SK-N-SH (cell line): ENCODE results near the gene CDKL2. TPM values are rescaled to one million over a fixed set of nuclear protein-coding genes. Genes with fewer than 3 reads are reported as not detected.

Source experiments
- CTCF ChIA-PET: fragments of 300-600, 350-600 bp; formaldehyde crosslinking; extraction: SDS; loops from one replicate; lab custom pipeline; 2021; lab: Yijun Ruan, JAX
- POLR2A ChIA-PET: fragments of 350-600 bp; sonication (Branson Sonifier 250); formaldehyde crosslinking; extraction: SDS; loops from one replicate; lab custom pipeline; 2020; ENCODE audit warnings: antibody characterized with exemption, inconsistent platforms; lab: Yijun Ruan, JAX
- DNase-seq: peaks from one replicate; pipeline ENCODE4 v3.0.0; 2012
- H2AFZ ChIP-seq: fragments of 200-600 bp; sonication (generic); 2 replicates; pipeline ENCODE4 v1.8.1; 2016; ENCODE audit warnings: antibody characterized with exemption, mild to moderate bottlenecking, low read depth
- H3F3A ChIP-seq: fragments of 200-600 bp; sonication (generic); replicated peaks from 2 replicates; pipeline ENCODE3; 2016; ENCODE audit warnings: antibody characterized with exemption, mild to moderate bottlenecking; ENCODE audit not compliant: insufficient read depth
- H3K27ac ChIP-seq, 2 experiments: fragments of 200-500 bp in 1 of 2; fragments of 200-600 bp in 1 of 2; sonication (Bioruptor generic) in 1 of 2; sonication (generic), shearing (Covaris generic) in 1 of 2; 2 replicates each; pipeline versions ENCODE4 v1.5.1 to v1.6.1; 2014 to 2016; ENCODE audit warnings: low read depth in 2 of 2, inconsistent platforms in 1 of 2, low read length in 1 of 2, mild to moderate bottlenecking in 1 of 2, mixed read lengths in 1 of 2
- H3K27me3 ChIP-seq: fragments of 200-600 bp; sonication (generic), shearing (Covaris generic); 2 replicates; pipeline ENCODE4 v1.6.1; 2016; ENCODE audit warnings: mixed run types; ENCODE audit not compliant: insufficient read depth
- H3K36me3 ChIP-seq, 2 experiments: fragments of 200-500 bp in 1 of 2; fragments of 200-600 bp in 1 of 2; sonication (Bioruptor generic) in 1 of 2; sonication (generic) in 1 of 2; replicated peaks in 1 of 2; 2 replicates each; pipeline versions ENCODE3 to v1.5.1; 2014 to 2016; ENCODE audit warnings: low read length in 1 of 2, mild to moderate bottlenecking in 1 of 2; ENCODE audit not compliant: insufficient read depth in 2 of 2, control insufficient read depth in 1 of 2
- H3K4me1 ChIP-seq, 2 experiments: fragments of 200-500 bp in 1 of 2; fragments of 200-600 bp in 1 of 2; sonication (Bioruptor generic) in 1 of 2; sonication (generic), shearing (Covaris generic) in 1 of 2; 2 replicates each; pipeline versions ENCODE4 v1.5.1 to v1.6.1; 2014 to 2016; ENCODE audit warnings: low read depth in 1 of 2, low read length in 1 of 2, mixed run types in 1 of 2; ENCODE audit not compliant: insufficient read depth in 2 of 2, control insufficient read depth in 1 of 2
- H3K4me2 ChIP-seq: fragments of 200-600 bp; sonication (generic), shearing (Covaris generic); 2 replicates; pipeline ENCODE4 v1.6.1; 2017; ENCODE audit warnings: mixed run types
- H3K4me3 ChIP-seq, 2 experiments: fragments of 200-500 bp in 1 of 2; fragments of 200-600 bp in 1 of 2; sonication (Bioruptor generic) in 1 of 2; sonication (generic), shearing (Covaris generic) in 1 of 2; 2 replicates each; pipeline versions ENCODE4 v1.5.1 to v1.8.1; 2014 to 2016; ENCODE audit warnings: low read depth in 2 of 2, inconsistent platforms in 1 of 2, low read length in 1 of 2, mild to moderate bottlenecking in 1 of 2, mixed read lengths in 1 of 2, moderate library complexity in 1 of 2
- H3K79me2 ChIP-seq: fragments of 200-600 bp; sonication (generic); 2 replicates; pipeline ENCODE4 v1.8.1; 2017; ENCODE audit warnings: mild to moderate bottlenecking; ENCODE audit not compliant: insufficient read depth
- H3K9ac ChIP-seq: fragments of 200-600 bp; sonication (generic); 2 replicates; pipeline ENCODE4 v1.6.1; 2017; ENCODE audit warnings: mixed run types
- H3K9me2 ChIP-seq: fragments of 200-600 bp; sonication (generic); 2 replicates; pipeline ENCODE4 v1.6.1; 2017; ENCODE audit warnings: mixed run types
- H3K9me3 ChIP-seq: fragments of 200-600 bp; sonication (generic); 2 replicates; pipeline ENCODE4 v1.6.1; 2017; ENCODE audit warnings: mixed run types, mild to moderate bottlenecking, moderate library complexity
- H4K20me1 ChIP-seq: fragments of 200-600 bp; sonication (generic); 2 replicates; pipeline ENCODE4 v1.6.1; 2017; ENCODE audit warnings: mild to moderate bottlenecking, mixed run types; ENCODE audit not compliant: insufficient read depth
- CHD2 ChIP-seq: fragments of 150-350 bp; IDR thresholded peaks from 2 replicates; pipeline ENCODE4 v1.6.1; 2018; ENCODE audit warnings: low read length; ENCODE audit not compliant: partially characterized antibody
- ELF1 ChIP-seq: IDR thresholded peaks from 2 replicates; pipeline ENCODE4 v1.4.0; 2012
- EP300 ChIP-seq, 2 experiments: IDR thresholded peaks; 2 replicates each; pipeline versions ENCODE4 v1.4.0 to v1.6.1; 2012; ENCODE audit warnings: borderline replicate concordance in 1 of 2, low read depth in 1 of 2, low read length in 1 of 2
- EZH2phosphoT487 ChIP-seq: fragments of 200-600 bp; sonication (generic); IDR thresholded peaks from 2 replicates; pipeline ENCODE4 v1.6.1; 2017; ENCODE audit warnings: low read depth, mixed run types, mild to moderate bottlenecking, antibody characterized with exemption, moderate library complexity, borderline replicate concordance
- FOXM1 ChIP-seq: IDR thresholded peaks from 2 replicates; pipeline ENCODE4 v1.4.0; 2012; ENCODE audit warnings: low read depth, mild to moderate bottlenecking
- IRF3 ChIP-seq: fragments of 150-350 bp; IDR thresholded peaks from 2 replicates; pipeline ENCODE4 v1.6.1; 2016; ENCODE audit warnings: mild to moderate bottlenecking, low read depth, low read length
- JUND ChIP-seq: IDR thresholded peaks from 2 replicates; pipeline ENCODE4 v1.4.0; 2012
- MAX ChIP-seq: IDR thresholded peaks from 2 replicates; pipeline ENCODE4 v1.4.0; 2012; ENCODE audit warnings: low read depth
- NRF1 ChIP-seq: IDR thresholded peaks from 2 replicates; pipeline ENCODE4 v1.6.1; 2012; ENCODE audit warnings: low read depth, mild to moderate bottlenecking, low read length
- RAD21 ChIP-seq: IDR thresholded peaks from 2 replicates; pipeline ENCODE4 v1.6.1; 2012; ENCODE audit warnings: mild to moderate bottlenecking, low read length
- RXRA ChIP-seq: IDR thresholded peaks from 2 replicates; pipeline ENCODE4 v1.4.0; 2012; ENCODE audit warnings: low read depth, mild to moderate bottlenecking, borderline replicate concordance
- SIN3A ChIP-seq: IDR thresholded peaks from 2 replicates; pipeline ENCODE4 v1.6.1; 2012; ENCODE audit warnings: low read depth, mild to moderate bottlenecking, low read length, moderate library complexity, borderline replicate concordance
- SMC3 ChIP-seq: IDR thresholded peaks from 2 replicates; pipeline ENCODE4 v1.6.1; 2012; ENCODE audit warnings: low read depth, low read length, improper control_type of control experiment
- YY1 ChIP-seq: IDR thresholded peaks from 2 replicates; pipeline ENCODE4 v1.4.0; 2012; ENCODE audit warnings: low read depth, mild to moderate bottlenecking
- WGBS: methylation state at CpG from one replicate; pipeline ENCODE4 v1.1.6; 2017; ENCODE audit warnings: low lambda C conversion rate; 5-methylcytosine and 5-hydroxymethylcytosine counted together
- polyA plus RNA-seq, 3 experiments: library from polyadenylated mRNA; depleted of rRNA; stranded (reverse); fragments of >200 nt; gene quantifications; 2 replicates each; pipeline ENCODE4 v1.2.3, GENCODE V29; 2012

The CDKL2 gene
- polyA plus RNA-seq, 1 of the 3 experiments (the other 2 are of a cell fraction) = 0.41 TPM

GRCh38 chr4:75596061-75596460 is 34.3 kb downstream of the CDKL2 start:
- no peak for DNase-seq
- Histone ChIP-seq H3K9me3 (no peaks in the 10 kb centered on the region), H3K27ac (no peak overlapping the region), H2AFZ (no peak overlapping the region), H3K27me3 (no peaks in the 10 kb centered on the region), H3K9me2 (no peaks in the 10 kb centered on the region), H3F3A (no peaks in the 10 kb centered on the region), H4K20me1 (no peaks in the 10 kb centered on the region), H3K4me3 (no peak overlapping the region), H3K79me2 (no peaks in the 10 kb centered on the region), H3K9ac (no peak overlapping the region), H3K4me2 (no peak overlapping the region), H3K4me1 (no peaks in the 10 kb centered on the region), H3K36me3 (no peaks in the 10 kb centered on the region)
- TF ChIP-seq JUND = no peak
- no peak for TF ChIP-seq NRF1
- TF ChIP-seq YY1 = no peak
- no peak for TF ChIP-seq SMC3
- TF ChIP-seq EP300 (IDR thresholded peaks at IDR 0.05; ENCODE audit: borderline replicate concordance in 1 of 2, low read depth in 1 of 2, low read length in 1 of 2) = no peak
- no peak for TF ChIP-seq SIN3A
- no peak for TF ChIP-seq MAX
- ChIA-PET POLR2A (no interaction called here), CTCF (interaction anchor here (0.8 kb wide), 1 partner anchor 27 kb away, joined by 3 read pairs; no protein-coding TSS in a partner anchor)
- 68% methylated on average over 3 of the region's 3 CpGs for WGBS

GRCh38 chr4:75593393-75593792 is 36.9 kb downstream of the CDKL2 start:
- ChIA-PET POLR2A (interaction anchor here (0.6 kb wide), 1 partner anchor 62 kb away, joined by 3 read pairs; no protein-coding TSS in a partner anchor), CTCF (interaction anchor here (0.6 to 0.8 kb wide), 2 partner anchors 222 to 255 kb away, joined by 3 to 5 read pairs; no protein-coding TSS in a partner anchor)
- 63% methylated on average over 1 of the region's 1 CpG for WGBS

More at GRCh38 chr4:75593393-75593792, 36.9 kb downstream of the CDKL2 start:
- H3K4me3 ChIP-seq = no peak overlapping the region
- no peak overlapping the region for H2AFZ ChIP-seq
- no peaks in the 10 kb centered on the region for H3K79me2 ChIP-seq
- H3K4me1 ChIP-seq = no peaks in the 10 kb centered on the region
- no peaks in the 10 kb centered on the region for H3K9me2 ChIP-seq
- H3K9me3 ChIP-seq = no peaks in the 10 kb centered on the region
- H3F3A ChIP-seq = no peaks in the 10 kb centered on the region
- no peak for DNase-seq
- no peak for TF ChIP-seq SMC3
- no peak for TF ChIP-seq FOXM1
- no peak for TF ChIP-seq MAX
- no peak for TF ChIP-seq ELF1
- TF ChIP-seq EP300 (IDR thresholded peaks at IDR 0.05; ENCODE audit: borderline replicate concordance in 1 of 2, low read depth in 1 of 2, low read length in 1 of 2) = no peak
- no peak for TF ChIP-seq EZH2phosphoT487
- no peak for TF ChIP-seq NRF1
- TF ChIP-seq IRF3 = no peak
- TF ChIP-seq CHD2 = no peak
- TF ChIP-seq JUND = no peak
- no peak for TF ChIP-seq RAD21
- TF ChIP-seq RXRA = no peak
- TF ChIP-seq SIN3A = no peak
- no peak overlapping the region for H3K9ac ChIP-seq
- H3K27ac ChIP-seq = no peak overlapping the region
- no peaks in the 10 kb centered on the region for H3K27me3 ChIP-seq
- no peaks in the 10 kb centered on the region for H3K36me3 ChIP-seq
- no peak overlapping the region for H3K4me2 ChIP-seq
- H4K20me1 ChIP-seq = no peaks in the 10 kb centered on the region
